Activated CD4-positive, alpha-beta T cell treated with anti-CD3 and anti-CD28 coated beads, Interleukin-2, amount 10 ng/mL, durations not matched to agents 24 days and 14 days (primary cell): ENCODE data around the gene MTG1. TPM values are rescaled to one million over a fixed set of nuclear protein-coding genes. Genes with fewer than 3 reads are reported as not detected.

Source experiments
- DNase-seq: peaks from one replicate; pipeline ENCODE4 v3.0.0; 2022
- H3K27ac Mint-ChIP-seq: one replicate; pipeline ENCODE4 v1.8.0; 2022; ENCODE audit warnings: mild to moderate bottlenecking, mixed read lengths
- H3K27me3 Mint-ChIP-seq: one replicate; pipeline ENCODE4 v1.8.0; 2022; ENCODE audit warnings: mixed read lengths
- H3K36me3 Mint-ChIP-seq: one replicate; pipeline ENCODE4 v1.8.0; 2022; ENCODE audit warnings: low read depth, mild to moderate bottlenecking, mixed read lengths
- H3K4me1 Mint-ChIP-seq: one replicate; pipeline ENCODE4 v1.8.0; 2021; ENCODE audit warnings: mixed read lengths
- H3K4me3 Mint-ChIP-seq: one replicate; pipeline ENCODE4 v1.8.0; 2022; ENCODE audit warnings: mild to moderate bottlenecking, moderate library complexity, mixed read lengths
- H3K9me3 Mint-ChIP-seq: one replicate; pipeline ENCODE4 v1.8.0; 2021; ENCODE audit warnings: mixed read lengths
- intact Hi-C: fragments of 100-400 bp; cut with micrococcal nuclease; formaldehyde crosslinking; loops from one replicate; pipeline ENCODE4 v1.15.1; 2023
- total RNA-seq: library from RNA; stranded (reverse); gene quantifications from 2 replicates; pipeline ENCODE4 v1.2.3, GENCODE V29; 2022

Gene MTG1
- total RNA-seq, 1 donor from 2014 or later: 66.8 TPM

GRCh38 chr10:133355266-133355665, 38.7 kb upstream of the MTG1 start:
- Mint-ChIP-seq H3K4me3 (no peak overlapping the region), H3K27ac (no peak overlapping the region), H3K27me3 (no peaks in the 10 kb centered on the region), H3K4me1 (no peaks in the 10 kb centered on the region), H3K9me3 (no peaks in the 10 kb centered on the region), H3K36me3 (peaks cover 3% of the 10 kb centered on the region)
- DNase-seq: no peak
- intact Hi-C loops: loop anchor here (5.0 kb wide), 1 partner anchor 78 kb away; the partner anchor contains the start of gene ADAM8

DNA sequence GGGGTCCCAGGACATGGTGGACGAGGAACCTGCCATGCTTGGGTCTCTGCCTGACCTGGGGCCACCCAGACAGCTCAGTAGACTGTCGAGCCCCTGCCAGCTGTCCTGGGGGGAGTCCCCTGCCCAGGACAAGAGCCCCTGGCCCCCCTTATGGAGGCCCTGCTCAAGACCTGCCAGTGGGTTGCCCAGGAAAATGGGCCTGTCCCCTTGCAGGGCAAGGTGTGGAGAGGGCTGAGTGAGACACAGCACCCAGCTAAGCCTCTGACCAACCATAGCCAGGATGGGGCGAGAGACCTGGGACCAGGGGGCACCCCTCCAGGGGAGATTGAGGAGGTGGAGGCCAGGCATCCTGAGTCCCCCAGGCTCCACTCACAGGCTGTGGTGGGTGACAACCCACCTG, 38.0 kb upstream of the MTG1 start:
- no peak for DNase-seq
- no peaks in the 10 kb centered on the region for H3K4me1 Mint-ChIP-seq
- peak overlapping the region; percentile 81 for H3K4me3 Mint-ChIP-seq
- no peaks in the 10 kb centered on the region for H3K9me3 Mint-ChIP-seq
- intact Hi-C loops: loop anchor here (5.0 kb wide), 1 partner anchor 79 kb away; the partner anchor contains the start of gene ADAM8
- H3K27ac Mint-ChIP-seq: peak overlapping the region; percentile 52
- no peaks in the 10 kb centered on the region for H3K27me3 Mint-ChIP-seq
- peaks cover 3% of the 10 kb centered on the region for H3K36me3 Mint-ChIP-seq

DNA sequence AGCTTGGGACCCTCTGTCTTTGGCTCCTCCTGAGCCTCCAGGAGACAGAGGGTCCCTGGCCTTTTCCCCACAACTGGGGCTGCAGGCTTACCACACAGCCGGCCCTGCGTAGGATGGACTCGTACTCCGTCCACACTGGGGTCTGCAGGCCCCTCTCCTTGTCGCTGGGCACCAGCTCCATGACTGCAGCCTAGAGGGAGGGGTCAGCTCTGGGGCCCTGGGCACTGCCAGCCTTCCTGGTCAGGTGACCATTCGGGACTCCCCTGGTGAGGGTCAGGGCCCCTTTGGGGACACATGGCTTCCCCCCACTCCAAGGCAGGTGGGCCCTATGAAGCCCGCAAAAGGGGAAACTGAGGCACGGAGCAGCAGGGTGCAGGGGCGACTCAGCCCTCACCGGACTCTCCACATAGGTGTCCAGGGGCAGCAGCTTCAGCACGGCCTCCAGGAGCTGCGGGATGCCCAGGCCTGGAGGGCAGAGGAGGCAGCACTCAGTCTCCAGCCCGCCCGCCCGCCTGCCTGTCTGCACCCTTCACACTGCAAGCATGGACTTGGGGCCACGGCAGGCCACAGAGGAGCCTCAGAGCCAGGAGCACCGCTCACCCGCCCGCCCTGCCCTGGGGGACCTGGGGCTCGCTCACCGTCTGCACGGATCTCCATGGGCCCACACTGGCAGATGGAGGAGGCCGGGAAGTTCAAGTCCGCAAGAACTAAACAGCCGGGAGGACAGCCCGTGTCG, 37.2 kb upstream of the MTG1 start:
- Mint-ChIP-seq H3K9me3 (no peaks in the 10 kb centered on the region), H3K27ac (peak overlapping the region; percentile 67), H3K27me3 (no peaks in the 10 kb centered on the region), H3K36me3 (peaks cover 3% of the 10 kb centered on the region), H3K4me1 (peaks cover 2% of the 10 kb centered on the region), H3K4me3 (peak overlapping the region; percentile 85)
- intact Hi-C loops: loop anchor here (1.0 to 5.0 kb wide), 3 partner anchors 17 to 79 kb away; partner anchors contain the start of genes ADAM8, ECHS1 and MTG1
- no peak for DNase-seq

DNA sequence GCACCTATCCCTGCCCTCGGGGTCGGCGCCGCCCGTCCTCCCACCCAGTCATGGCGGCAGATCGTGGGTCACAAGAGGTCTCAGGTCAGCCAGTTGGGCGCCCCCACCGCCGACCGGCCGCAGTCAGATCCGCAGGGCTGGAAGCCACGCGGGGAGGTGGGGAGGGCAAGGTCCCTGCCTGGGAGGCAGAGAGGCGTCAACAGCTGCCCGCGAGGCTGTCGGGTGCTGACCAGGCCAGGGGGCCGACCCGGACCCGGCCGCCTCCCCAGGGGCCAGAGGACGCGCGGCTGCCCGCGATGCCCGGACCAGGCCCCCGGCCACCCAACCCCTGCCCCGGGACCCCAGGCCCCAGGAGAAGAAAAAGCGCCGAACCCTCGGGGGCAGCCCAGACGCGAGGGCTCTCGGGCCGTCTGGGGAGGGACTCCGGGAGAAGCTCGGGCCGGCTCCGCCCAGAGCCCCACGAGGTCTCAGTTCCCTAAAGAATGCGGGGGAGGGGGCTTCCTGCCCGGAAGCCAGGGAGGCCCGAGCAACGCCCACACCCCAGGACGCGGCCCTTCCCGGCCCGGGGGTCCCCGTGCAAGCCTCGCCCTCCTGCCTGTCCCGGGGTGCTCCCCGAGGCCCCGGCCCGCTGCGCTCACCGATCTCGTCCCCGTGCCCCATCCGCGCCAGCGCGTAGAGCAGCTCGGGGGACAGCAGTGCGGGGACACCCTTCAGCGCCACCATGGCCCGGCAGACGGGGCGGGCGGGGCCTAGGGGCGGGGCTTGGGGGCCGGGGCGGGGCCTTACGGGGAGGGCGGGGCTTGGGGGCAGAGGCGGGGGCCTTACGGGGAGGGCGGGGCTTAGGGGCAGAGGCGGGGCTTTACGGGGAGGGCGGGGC, 36.4 kb upstream of the MTG1 start, which contains the start of gene FUOM:
FUOM (minus strand) TSS at position 735 of the 877 bp plus-strand sequence; CDS start at position 723, 12 bp downstream.
- Mint-ChIP-seq H3K27me3 (no peaks in the 10 kb centered on the region), H3K4me1 (peaks cover 2% of the 10 kb centered on the region), H3K27ac (peak within 1 kb of the TSS; percentile 74), H3K4me3 (peak within 1 kb of the TSS; percentile 85), H3K36me3 (peaks cover 6% of the 10 kb centered on the region), H3K9me3 (no peaks in the 10 kb centered on the region)
- intact Hi-C loops: loop anchor here (1.0 to 5.0 kb wide), 5 partner anchors 16 to 80 kb away; partner anchors contain the start of genes ADAM8, ECHS1 and MTG1
- peak; percentile 91 for DNase-seq

DNA sequence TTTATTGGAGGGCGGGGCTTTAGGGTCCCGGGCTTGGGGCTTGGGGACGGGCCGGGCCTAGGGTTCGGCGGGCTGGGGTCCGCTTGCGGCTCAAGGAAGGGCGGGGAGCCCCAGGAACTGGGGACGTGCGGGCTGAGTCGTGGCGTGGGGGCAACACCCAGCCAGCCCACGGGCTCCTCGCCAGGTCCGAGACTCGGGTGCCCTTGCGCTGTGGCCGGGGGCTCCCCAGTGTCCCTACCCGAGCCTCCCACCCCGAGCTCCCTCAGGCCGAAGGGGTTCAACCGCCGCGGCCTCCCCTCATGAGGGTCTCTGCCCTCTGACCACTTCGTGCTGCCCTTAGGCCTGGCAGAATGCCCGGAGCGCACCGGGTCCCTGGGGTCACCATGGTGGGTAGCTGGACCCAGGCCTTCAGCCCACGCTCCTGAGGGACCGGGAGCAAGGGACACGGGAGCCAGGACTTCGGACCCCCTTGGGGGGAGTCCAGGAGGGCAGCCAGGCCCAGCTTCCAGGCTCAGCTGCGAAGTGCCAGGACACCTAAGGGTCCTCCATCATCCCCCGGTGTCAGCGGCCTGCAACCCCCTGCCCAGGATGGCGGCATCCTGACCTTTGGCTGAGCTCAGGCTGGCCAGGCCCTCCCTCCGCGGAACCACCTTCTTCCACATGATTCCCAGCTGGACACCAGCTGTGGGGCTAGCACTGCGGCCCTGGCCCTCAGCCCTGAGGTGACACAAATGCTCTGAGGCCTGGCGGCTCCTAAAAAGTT, 35.6 kb upstream of the MTG1 start:
- H3K27ac Mint-ChIP-seq: no peak overlapping the region

GRCh38 chr10:133358925-133359310, 35.0 kb upstream of the MTG1 start:
- DNase-seq: no peak
- peaks cover 6% of the 10 kb centered on the region for H3K36me3 Mint-ChIP-seq
- H3K27ac Mint-ChIP-seq: peak overlapping the region; percentile 70
- H3K9me3 Mint-ChIP-seq: no peaks in the 10 kb centered on the region
- H3K27me3 Mint-ChIP-seq: no peaks in the 10 kb centered on the region
- intact Hi-C loops: loop anchor here (1.0 to 5.0 kb wide), 3 partner anchors 19 to 82 kb away; partner anchors contain the start of gene ADAM8
- H3K4me3 Mint-ChIP-seq: no peak overlapping the region
- H3K4me1 Mint-ChIP-seq: peaks cover 2% of the 10 kb centered on the region

More for the DNA sequence above, 35.6 kb upstream of the MTG1 start:
- Mint-ChIP-seq H3K4me1 (peaks cover 2% of the 10 kb centered on the region), H3K27me3 (no peaks in the 10 kb centered on the region), H3K36me3 (peaks cover 6% of the 10 kb centered on the region), H3K9me3 (no peaks in the 10 kb centered on the region), H3K4me3 (no peak overlapping the region)
- intact Hi-C loops: loop anchor here (1.0 to 5.0 kb wide), 3 partner anchors 20 to 81 kb away; partner anchors contain the start of gene ADAM8
- DNase-seq: no peak

GRCh38 chr10:133359554-133359971, 34.4 kb upstream of the MTG1 start:
- no peak for DNase-seq
- Mint-ChIP-seq H3K4me1 (peaks cover 2% of the 10 kb centered on the region), H3K36me3 (peaks cover 7% of the 10 kb centered on the region), H3K9me3 (no peaks in the 10 kb centered on the region), H3K4me3 (no peak overlapping the region), H3K27me3 (no peaks in the 10 kb centered on the region), H3K27ac (no peak overlapping the region)
- intact Hi-C loops: loop anchor here (5.0 kb wide), 1 partner anchor 82 kb away; the partner anchor contains the start of gene ADAM8

GRCh38 chr10:133359972-133360610, 33.9 kb upstream of the MTG1 start:
- H3K4me3 Mint-ChIP-seq: no peak overlapping the region
- intact Hi-C loops: loop anchor here (5.0 kb wide), 1 partner anchor 83 kb away; the partner anchor contains the start of gene ADAM8
- peaks cover 2% of the 10 kb centered on the region for H3K4me1 Mint-ChIP-seq
- H3K36me3 Mint-ChIP-seq: peaks cover 11% of the 10 kb centered on the region
- H3K27ac Mint-ChIP-seq: no peak overlapping the region
- H3K9me3 Mint-ChIP-seq: no peaks in the 10 kb centered on the region
- no peak for DNase-seq
- no peaks in the 10 kb centered on the region for H3K27me3 Mint-ChIP-seq

DNA sequence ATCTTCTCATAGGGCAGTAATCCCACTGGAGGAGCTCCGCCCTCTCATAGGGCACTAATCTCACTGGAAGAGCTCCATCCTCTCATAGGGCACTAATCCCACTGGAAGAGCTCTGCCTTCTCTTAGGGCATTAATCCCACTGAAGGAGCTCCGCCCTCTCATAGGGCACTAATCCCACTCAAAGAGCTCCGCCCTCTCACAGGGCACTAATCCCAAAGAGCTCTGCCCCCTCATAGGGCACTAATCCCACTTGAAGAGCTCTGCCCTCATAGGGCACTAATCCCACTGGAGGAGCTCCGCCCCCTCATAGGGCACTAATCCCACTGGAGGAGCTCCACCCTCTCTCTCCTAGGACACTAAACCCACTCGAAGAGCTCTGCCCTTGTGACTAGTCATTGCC, 32.7 kb upstream of the MTG1 start:
- intact Hi-C loops: no loop called here
- Mint-ChIP-seq H3K4me1 (peaks cover 2% of the 10 kb centered on the region), H3K4me3 (no peak overlapping the region), H3K9me3 (no peaks in the 10 kb centered on the region), H3K27ac (no peak overlapping the region), H3K36me3 (peaks cover 11% of the 10 kb centered on the region), H3K27me3 (no peaks in the 10 kb centered on the region)
- DNase-seq: no peak

DNA sequence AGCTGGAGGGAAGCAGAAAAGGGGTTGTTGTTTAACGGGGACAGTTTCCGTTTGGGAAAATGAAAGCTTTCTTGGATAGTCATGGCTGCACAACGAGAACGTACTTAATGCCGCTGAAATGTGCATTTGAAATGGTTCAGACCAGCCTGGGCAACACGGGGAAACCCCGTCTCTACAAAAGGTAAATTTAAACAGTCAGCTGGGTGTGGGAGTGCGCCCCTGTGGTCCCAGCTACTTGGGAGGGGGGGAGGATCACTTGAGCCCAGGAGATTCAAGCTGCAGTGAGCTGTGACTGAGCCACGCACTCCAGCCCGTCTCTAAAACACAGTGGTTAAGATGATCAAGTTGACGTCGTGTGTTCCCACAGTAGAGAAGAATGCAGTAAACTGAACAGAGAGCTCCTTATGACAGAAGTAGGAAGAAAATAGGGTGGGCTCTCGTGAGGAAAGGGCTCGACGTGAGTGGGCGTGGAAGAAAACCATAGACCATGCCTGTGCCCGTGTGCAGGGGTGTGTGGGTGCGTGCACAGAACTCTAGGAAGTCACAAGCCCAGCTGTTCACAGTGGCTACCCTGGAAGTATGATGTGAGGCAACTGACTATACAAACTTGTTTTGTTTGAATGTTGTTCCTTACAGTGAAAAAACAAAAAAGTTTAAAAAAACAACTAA, 32.0 kb upstream of the MTG1 start:
- DNase-seq: no peak
- H3K9me3 Mint-ChIP-seq: no peaks in the 10 kb centered on the region
- intact Hi-C loops: no loop called here
- H3K36me3 Mint-ChIP-seq: peaks cover 12% of the 10 kb centered on the region
- no peak overlapping the region for H3K4me3 Mint-ChIP-seq
- H3K27me3 Mint-ChIP-seq: no peaks in the 10 kb centered on the region
- H3K27ac Mint-ChIP-seq: no peak overlapping the region
- peaks cover 2% of the 10 kb centered on the region for H3K4me1 Mint-ChIP-seq

DNA sequence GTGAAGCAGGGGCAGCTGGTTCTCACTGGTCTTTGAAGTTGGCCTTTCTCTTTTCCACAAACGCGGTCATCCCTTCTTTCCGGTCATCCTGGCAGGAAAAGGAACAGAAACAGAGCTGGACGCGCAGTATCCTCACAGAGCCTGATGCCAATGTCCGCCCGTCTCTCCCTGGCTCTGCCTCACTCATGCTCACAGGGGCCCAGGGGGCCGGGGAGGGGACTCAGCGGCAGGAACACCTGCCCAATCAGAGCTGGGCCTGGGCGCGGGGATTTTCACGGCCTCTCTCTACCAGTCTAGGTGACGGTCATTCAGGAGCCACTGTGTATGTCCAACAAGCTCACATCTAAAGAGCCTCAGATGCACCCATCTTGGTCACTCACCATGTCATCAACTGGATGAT, 31.1 kb upstream of the MTG1 start:
- Mint-ChIP-seq H3K4me3 (no peak overlapping the region), H3K27me3 (no peaks in the 10 kb centered on the region), H3K4me1 (peaks cover 2% of the 10 kb centered on the region), H3K36me3 (peaks cover 14% of the 10 kb centered on the region), H3K9me3 (no peaks in the 10 kb centered on the region), H3K27ac (no peak overlapping the region)
- intact Hi-C loops: no loop called here
- no peak for DNase-seq

- H3K27me3 Mint-ChIP-seq: no peaks in the 10 kb centered on the region
These were observed 29.1 kb upstream of the MTG1 start for GRCh38 chr10:133364645-133365431.

More at GRCh38 chr10:133364645-133365431, 29.1 kb upstream of the MTG1 start:
- no peak overlapping the region for H3K4me3 Mint-ChIP-seq
- H3K27ac Mint-ChIP-seq: no peak overlapping the region
- intact Hi-C loops: no loop called here
- no peaks in the 10 kb centered on the region for H3K9me3 Mint-ChIP-seq
- H3K4me1 Mint-ChIP-seq: peaks cover 4% of the 10 kb centered on the region
- DNase-seq: no peak
- peaks cover 22% of the 10 kb centered on the region for H3K36me3 Mint-ChIP-seq
